ENCODE data around the gene ARID3A.

ARID3A gene

GRCh38 chr19:913080-913748, 12.6 kb upstream of the ARID3A start, which contains the start of gene R3HDM4:
R3HDM4 (minus strand) TSS chr19:913219; CDS start chr19:913157, 62 bp downstream.
- peak; percentile 73 to 87 (median 77) for DNase-seq

DNA sequence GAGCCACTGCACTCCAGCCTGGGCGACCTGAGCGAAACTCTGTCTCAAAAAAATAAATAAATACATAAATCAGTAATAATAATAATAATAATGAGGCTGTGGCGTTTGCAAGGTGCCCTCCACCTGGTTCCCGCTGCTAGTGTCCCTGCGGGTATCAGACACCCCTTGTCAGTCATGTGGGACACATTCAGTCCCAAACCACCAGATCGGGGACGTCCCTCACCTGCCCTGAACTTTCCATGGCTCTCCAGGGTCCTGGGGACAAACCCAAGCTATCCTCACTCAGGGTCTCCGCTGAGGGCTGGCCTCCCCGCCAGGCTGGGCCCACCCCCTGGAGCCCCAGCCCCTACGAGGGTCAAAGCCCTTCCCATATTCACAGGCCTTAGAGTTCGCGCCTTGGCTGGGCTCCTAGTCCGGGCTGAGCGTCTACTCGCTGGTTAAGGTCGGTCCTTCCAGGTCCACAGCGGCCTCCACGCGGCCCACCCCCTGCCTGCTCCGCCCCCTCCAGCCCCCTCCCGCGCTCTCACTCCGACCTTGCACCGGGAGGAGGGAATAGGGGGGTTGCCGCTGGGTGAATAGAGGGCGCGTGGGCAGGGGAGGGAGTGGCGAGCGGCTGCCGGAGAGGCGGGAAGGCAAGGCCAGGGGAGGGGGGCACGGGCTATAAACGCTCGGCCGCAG, 9.1 kb upstream of the ARID3A start:
- no peak for DNase-seq

GRCh38 chr19:917323-918151, 8.3 kb upstream of the ARID3A start, which contains the start of gene KISS1R:
KISS1R (plus strand) TSS chr19:917333; CDS start chr19:917503, 170 bp downstream.
- DNase-seq = peak in 2 of 5 donors; percentile 40 to 59

- no peak for DNase-seq
These were observed 7.7 kb upstream of the ARID3A start for GRCh38 chr19:918152-918437.

- no peak for DNase-seq
These were observed 7.2 kb upstream of the ARID3A start for GRCh38 chr19:918481-919198.

- peak in 2 of 5 donors; percentile 38 to 49 for DNase-seq
These were observed 6.4 kb upstream of the ARID3A start for GRCh38 chr19:919199-920050.

DNA sequence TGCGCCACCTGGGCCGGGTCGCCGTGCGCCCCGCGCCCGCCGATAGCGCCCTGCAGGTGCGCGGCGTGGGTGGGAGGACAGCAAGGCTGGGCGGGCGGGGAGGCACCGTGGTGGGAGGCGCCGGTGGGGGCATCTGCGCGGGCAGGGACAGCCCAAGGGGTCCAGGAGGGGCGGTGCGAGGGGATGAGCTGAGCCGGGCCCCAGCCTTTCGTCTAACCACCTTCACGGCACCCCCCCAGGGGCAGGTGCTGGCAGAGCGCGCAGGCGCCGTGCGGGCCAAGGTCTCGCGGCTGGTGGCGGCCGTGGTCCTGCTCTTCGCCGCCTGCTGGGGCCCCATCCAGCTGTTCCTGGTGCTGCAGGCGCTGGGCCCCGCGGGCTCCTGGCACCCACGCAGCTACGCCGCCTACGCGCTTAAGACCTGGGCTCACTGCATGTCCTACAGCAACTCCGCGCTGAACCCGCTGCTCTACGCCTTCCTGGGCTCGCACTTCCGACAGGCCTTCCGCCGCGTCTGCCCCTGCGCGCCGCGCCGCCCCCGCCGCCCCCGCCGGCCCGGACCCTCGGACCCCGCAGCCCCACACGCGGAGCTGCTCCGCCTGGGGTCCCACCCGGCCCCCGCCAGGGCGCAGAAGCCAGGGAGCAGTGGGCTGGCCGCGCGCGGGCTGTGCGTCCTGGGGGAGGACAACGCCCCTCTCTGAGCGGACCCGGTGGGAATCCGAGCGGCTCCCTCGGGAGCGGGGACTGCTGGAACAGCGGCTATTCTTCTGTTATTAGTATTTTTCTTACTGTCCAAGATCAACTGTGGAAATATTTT, 5.6 kb upstream of the ARID3A start:
- peak; percentile 53 to 75 (median 64) for DNase-seq

DNA sequence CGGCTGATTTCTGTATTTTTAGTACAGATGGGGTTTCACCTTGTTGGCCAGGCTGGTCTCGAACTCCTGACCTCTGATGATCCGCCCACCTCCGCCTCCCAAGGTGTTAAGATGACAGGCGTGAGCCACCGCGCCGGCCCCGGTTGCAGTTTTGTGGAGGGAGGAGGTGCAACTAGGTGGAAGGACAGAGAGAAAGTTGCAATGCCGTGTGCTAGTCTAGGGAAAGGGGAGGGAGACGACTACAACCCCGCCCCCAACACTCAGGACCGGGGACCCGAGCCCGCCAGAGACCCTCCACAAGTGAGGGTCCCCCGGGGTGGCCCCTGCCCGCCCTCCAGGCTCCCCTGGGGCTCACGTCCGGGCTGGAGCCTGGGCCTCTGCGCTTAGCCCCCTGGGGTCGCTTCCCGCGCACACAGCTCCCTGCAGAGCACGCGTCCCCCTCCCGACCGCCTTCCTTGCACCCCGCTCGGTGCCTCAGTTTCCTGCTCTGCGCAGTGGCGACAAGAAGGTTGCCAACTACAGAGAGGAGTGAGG, 1.2 kb upstream of the ARID3A start:
- DNase-seq = no peak

GRCh38 chr19:925087-925525, 729 bp upstream of the ARID3A start:
- DNase-seq = peak in 1 of 5 donors; percentile 65

DNA sequence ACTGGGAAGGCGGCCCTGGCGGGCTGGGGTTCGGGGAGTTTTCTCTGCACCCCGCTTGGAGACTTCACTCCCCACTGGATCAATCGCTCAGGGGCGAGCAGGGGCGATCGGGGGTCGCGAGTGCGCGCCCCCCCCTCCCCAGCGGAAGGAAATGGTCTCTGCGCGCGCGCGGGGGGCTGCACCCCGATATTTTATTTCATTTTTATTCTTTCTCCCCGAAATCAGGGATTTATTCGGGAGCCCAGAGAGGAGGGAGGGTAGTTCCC, 421 bp downstream of the ARID3A start:
- DNase-seq = no peak

DNA sequence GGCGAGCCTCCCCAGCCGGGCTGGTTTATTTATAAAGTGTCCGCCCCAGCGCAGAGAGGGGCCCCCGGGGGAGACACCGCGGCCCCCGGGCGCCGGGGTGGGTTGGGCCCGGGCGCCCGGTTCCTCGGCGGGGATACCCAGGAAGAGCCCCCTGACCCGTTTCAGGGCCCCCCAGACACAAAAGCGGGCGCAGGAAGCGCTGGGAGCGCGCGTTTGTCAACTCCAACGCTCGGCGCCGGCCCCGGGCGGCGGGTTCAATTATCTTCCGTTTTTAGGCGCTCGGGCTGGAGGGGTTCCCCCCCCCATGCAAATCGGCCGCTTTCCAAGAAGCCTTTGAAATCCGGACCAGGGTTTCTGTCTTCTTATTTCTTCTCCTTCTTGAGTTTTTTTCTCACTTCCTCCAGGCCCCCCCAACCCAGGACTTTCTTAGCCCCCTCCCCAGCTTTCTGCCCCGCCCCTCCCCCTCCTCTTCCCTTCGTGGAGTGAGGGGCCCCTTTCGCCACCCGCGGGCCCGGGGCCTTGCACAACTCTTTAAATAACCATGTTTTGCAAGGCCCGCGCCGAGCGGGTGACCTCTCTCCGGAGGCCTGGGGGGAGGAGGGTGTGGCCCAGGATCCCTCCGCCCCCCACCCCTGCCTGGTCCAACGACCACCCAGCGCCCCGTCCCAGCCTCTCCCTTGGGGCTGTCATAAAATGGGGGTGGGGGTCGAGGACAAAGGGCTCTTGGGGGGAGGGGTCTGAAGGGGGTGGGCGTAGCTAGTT, 935 bp downstream of the ARID3A start:
- peak in 1 of 5 donors; percentile 46 for DNase-seq

- DNase-seq = no peak
These were observed 1.5 kb downstream of the ARID3A start for GRCh38 chr19:927351-927779.

- no peak for DNase-seq
These were observed 2.1 kb downstream of the ARID3A start for GRCh38 chr19:927780-928401.

DNA sequence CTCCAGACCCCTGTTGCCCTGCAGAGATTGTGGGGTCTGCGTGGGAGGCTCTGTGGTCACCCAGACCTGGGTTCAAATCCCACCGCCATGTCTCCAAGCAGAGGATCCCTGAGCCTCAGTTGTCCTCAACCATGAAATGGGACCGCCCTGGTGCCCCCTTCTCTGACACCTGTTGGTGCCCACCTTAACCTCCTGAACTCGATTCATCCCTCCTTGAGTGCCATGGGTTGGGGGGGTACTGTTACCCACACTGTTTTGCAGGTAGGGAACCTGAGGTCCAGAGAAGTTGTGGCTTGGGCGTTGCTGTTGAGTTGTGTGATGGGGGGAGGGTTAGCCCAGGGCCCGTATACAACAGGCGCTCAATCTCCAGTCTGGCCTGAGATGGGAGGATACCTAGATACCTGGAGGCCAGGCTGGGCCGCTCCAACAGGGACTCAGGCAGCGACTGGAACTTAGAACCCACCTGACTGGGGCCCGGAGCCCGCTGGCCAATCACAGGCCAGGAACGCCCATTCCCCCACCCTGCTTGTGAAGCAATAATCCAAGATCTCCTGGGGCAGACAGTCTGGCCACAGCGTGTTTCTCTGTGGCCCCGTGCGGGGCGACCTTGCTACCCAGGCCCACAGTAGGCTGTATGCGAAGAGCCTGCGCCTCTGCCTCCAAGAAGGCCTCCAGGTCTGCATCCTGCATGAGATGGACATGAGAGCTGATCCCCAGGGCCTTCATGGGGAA, 2.8 kb downstream of the ARID3A start:
- DNase-seq = no peak

GRCh38 chr19:929203-929890, 3.5 kb downstream of the ARID3A start:
- DNase-seq = no peak

GRCh38 chr19:929891-930258, 4.0 kb downstream of the ARID3A start:
- no peak for DNase-seq

DNA sequence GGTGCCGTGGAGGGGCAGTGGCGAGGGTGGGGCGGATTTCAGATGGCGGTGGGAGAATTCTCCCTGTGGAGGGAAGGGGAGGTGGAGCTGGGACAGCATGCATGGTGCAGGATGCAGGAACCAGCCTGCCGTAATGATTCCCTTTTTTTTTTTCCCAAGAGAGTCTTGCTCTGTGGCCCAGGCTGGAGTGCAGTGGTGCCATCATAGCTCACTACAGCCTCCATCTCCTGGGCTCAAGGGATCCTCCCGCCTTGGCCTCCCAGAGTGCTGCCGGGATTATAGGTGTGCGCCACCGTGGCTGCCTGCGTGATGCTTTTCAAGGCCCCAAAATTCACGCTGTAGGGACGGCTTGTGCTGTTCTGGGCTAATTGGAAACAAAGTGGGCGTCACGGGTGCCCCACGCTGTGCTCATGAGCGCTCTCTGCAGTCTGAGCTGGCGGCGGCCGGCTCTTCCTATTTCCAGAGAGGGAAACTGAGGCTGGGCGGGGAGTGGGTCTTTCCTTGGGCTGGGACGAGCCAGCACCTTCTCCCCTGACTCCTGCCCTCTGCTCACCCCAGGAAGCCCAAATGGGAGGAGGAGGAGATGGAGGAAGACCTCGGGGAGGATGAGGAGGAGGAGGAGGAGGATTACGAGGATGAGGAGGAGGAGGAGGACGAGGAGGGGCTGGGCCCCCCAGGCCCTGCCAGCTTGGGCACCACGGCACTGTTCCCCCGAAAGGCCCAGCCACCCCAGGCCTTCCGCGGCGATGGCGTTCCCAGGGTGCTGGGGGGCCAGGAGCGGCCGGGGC, 6.2 kb downstream of the ARID3A start:
- no peak for DNase-seq
